HepG2 (cell line): Measurements from ENCODE around the gene ACOT4. TPM values are rescaled to one million over a fixed set of nuclear protein-coding genes. Genes with fewer than 3 reads are reported as not detected.

Experiments used
- ATAC-seq: fragments of 200-7000 bp; cut with Tn5 transposase; 3 replicates; pipeline ENCODE4 v1.9.1; 2020; ENCODE audit warnings: mild to moderate bottlenecking, moderate library complexity
- BruUV-seq: library from RNA; stranded (reverse); fragments of 400-500 nt; replicated peaks from 2 replicates; lab custom pipeline; 2021; lab: Mats Ljungman, UMichigan
- CTCF ChIA-PET: fragments of 300-600 bp; formaldehyde crosslinking; extraction: SDS; loops from one replicate; lab custom pipeline; 2021; ENCODE audit warnings: low total read pairs, inconsistent platforms, low intra/inter-chr PET ratio; lab: Yijun Ruan, JAX
- POLR2A ChIA-PET: fragments of 350-600 bp; sonication (Branson Sonifier 250); formaldehyde crosslinking; loops from one replicate; lab custom pipeline; 2020; ENCODE audit warnings: antibody characterized with exemption, inconsistent platforms; lab: Yijun Ruan, JAX
- DNase-seq: peaks from one replicate; pipeline ENCODE4 v3.0.0-alpha.2; 2015; ENCODE audit warnings: low spot score
- FAIRE-seq: peaks from 3 replicates; lab custom pipeline; 2011; peaks lifted over from hg19 to GRCh38; lab: Jason Lieb, UNC
- H2AFZ ChIP-seq: one replicate; pipeline ENCODE4 v1.6.1; 2011; ENCODE audit warnings: low read length, inconsistent platforms
- H3K27ac ChIP-seq: fragments of 300-600 bp; 3 replicates; pipeline ENCODE4 v1.8.0; 2011; ENCODE audit warnings: mixed run types, mild to moderate bottlenecking, mixed read lengths, low read length, inconsistent platforms; ENCODE audit not compliant: insufficient read depth; ENCODE audit errors: extremely low read length
- H3K27me3 ChIP-seq, 2 experiments: fragments of 200-600 bp in 1 of 2; 2 replicates in 1 of 2; 3 replicates in 1 of 2; pipeline versions ENCODE4 v1.6.0 to v1.8.0; 2011; ENCODE audit warnings: low read length in 2 of 2, mild to moderate bottlenecking in 2 of 2, moderate library complexity in 2 of 2, inconsistent platforms in 1 of 2; ENCODE audit not compliant: insufficient read depth in 2 of 2, control insufficient read depth in 1 of 2
- H3K36me3 ChIP-seq, 2 experiments: fragments of 200-600 bp in 1 of 2; replicated peaks in 1 of 2; 2 replicates in 1 of 2; 3 replicates in 1 of 2; pipeline versions ENCODE4 v1.5.1 to v1.8.0; 2011; ENCODE audit warnings: low read length in 2 of 2, inconsistent platforms in 1 of 2; ENCODE audit not compliant: insufficient read depth in 2 of 2, control insufficient read depth in 1 of 2
- H3K4me1 ChIP-seq: 2 replicates; pipeline ENCODE4 v1.5.1; 2012; ENCODE audit warnings: low read length, inconsistent platforms; ENCODE audit not compliant: insufficient read depth
- H3K4me2 ChIP-seq: 2 replicates; pipeline ENCODE4 v1.6.0; 2011; ENCODE audit warnings: low read depth, low read length, inconsistent platforms
- H3K4me3 ChIP-seq, 3 experiments: fragments of 200-600 bp in 1 of 3; sonication (generic), shearing (Covaris generic) in 1 of 3; replicated peaks in 1 of 3; 2 replicates each; pipeline ENCODE4 v1.5.1; 2011 to 2016; ENCODE audit warnings: low read length in 3 of 3, inconsistent platforms in 2 of 3, low read depth in 2 of 3, mild to moderate bottlenecking in 2 of 3, control low read depth in 1 of 3, mixed read lengths in 1 of 3; ENCODE audit not compliant: insufficient read depth in 1 of 3
- H3K79me2 ChIP-seq: one replicate; pipeline ENCODE4 v1.6.1; 2011; ENCODE audit warnings: low read length, inconsistent platforms; ENCODE audit not compliant: insufficient read depth
- H3K9ac ChIP-seq: 2 replicates; pipeline ENCODE4 v1.6.0; 2011; ENCODE audit warnings: mild to moderate bottlenecking, low read depth, low read length, inconsistent platforms; ENCODE audit not compliant: insufficient read depth
- H3K9me3 ChIP-seq: 2 replicates; pipeline ENCODE4 v1.5.1; 2012; ENCODE audit warnings: mild to moderate bottlenecking, low read length
- H4K20me1 ChIP-seq: 2 replicates; pipeline ENCODE4 v1.6.0; 2011; ENCODE audit warnings: inconsistent platforms, mild to moderate bottlenecking, low read length, moderate library complexity; ENCODE audit not compliant: insufficient read depth
- PHF8 ChIP-seq: sonication (generic); formaldehyde crosslinking; IDR thresholded peaks from 2 replicates; pipeline ENCODE4 v1.5.0; 2020; ENCODE audit warnings: missing genetic modification reagents
- PITX1 ChIP-seq: sonication (generic); formaldehyde crosslinking; IDR thresholded peaks from 2 replicates; pipeline ENCODE4 v1.5.1; 2020; ENCODE audit warnings: mild to moderate bottlenecking, missing genetic modification reagents
- SMAD9 ChIP-seq: sonication (generic); formaldehyde crosslinking; IDR thresholded peaks from 2 replicates; pipeline ENCODE4 v1.5.1; 2020; ENCODE audit warnings: mild to moderate bottlenecking, missing genetic modification reagents
- U2AF1 ChIP-seq: fragments of 200-400 bp; formaldehyde crosslinking; optimal IDR thresholded peaks from 2 replicates; pipeline ENCODE3; 2017; ENCODE audit warnings: mild to moderate bottlenecking, low read depth, low read length
- YY1 ChIP-seq: IDR thresholded peaks from 2 replicates; pipeline ENCODE4 v1.6.1; 2011; ENCODE audit warnings: low read length, low read depth, moderate library complexity, mild to moderate bottlenecking; ENCODE audit not compliant: insufficient read depth, insufficient replicate concordance
- ZC3H13 ChIP-seq: sonication (generic); formaldehyde crosslinking; IDR thresholded peaks from 2 replicates; pipeline ENCODE4 v1.8.1; 2023; ENCODE audit warnings: mild to moderate bottlenecking, missing genetic modification reagents, moderate library complexity
- ZFYVE20 ChIP-seq: sonication (generic); formaldehyde crosslinking; IDR thresholded peaks from 2 replicates; pipeline ENCODE4 v1.8.0; 2023; ENCODE audit warnings: low read depth, mild to moderate bottlenecking, moderate library complexity, missing genetic modification reagents, borderline replicate concordance
- ZNF776 ChIP-seq: sonication (generic); formaldehyde crosslinking; IDR thresholded peaks from 2 replicates; pipeline ENCODE4 v1.4.0; 2020; ENCODE audit warnings: mild to moderate bottlenecking, missing genetic modification reagents
- in situ Hi-C: cut with HindIII; loops from 2 replicates; pipeline ENCODE4 v1.10.0; 2017; ENCODE audit warnings: low pct_unique_long_range_greater_than_20kb; ENCODE audit not compliant: extremely low pct_ligation_motif_present
- intact Hi-C: fragments of 100-400 bp; cut with micrococcal nuclease; formaldehyde crosslinking; loops from one replicate; pipeline ENCODE4 v1.10.0; 2022; ENCODE audit not compliant: unreplicated experiment
- polyA plus RNA-seq, 8 experiments: library from polyadenylated mRNA; depleted of rRNA in 3 of 8; stranded (reverse) in 7 of 8; unstranded in 1 of 8; fragments of >200 nt; fragmentation: Illumina TruSeq in 4 of 8; extraction: Trizol in 4 of 8; gene quantifications; 2 replicates each; pipeline versions ENCODE4 v1.2.1 to v1.2.3, GENCODE V29; 2011 to 2016; ENCODE audit warnings: low read depth in 4 of 8, missing spikeins in 1 of 8, mixed read lengths in 1 of 8; ENCODE audit not compliant: insufficient read depth in 1 of 8
- total RNA-seq, 5 experiments: library from RNA; depleted of rRNA; stranded (reverse); fragments of >200 nt; fragmentation: Illumina TruSeq; extraction: Trizol; gene quantifications; 2 replicates each; pipeline ENCODE4 v1.2.3, GENCODE V29; 2016; ENCODE audit warnings: low read depth in 1 of 5
- TF ChIP-seq, protein P1 (sequence below): sonication (generic); formaldehyde crosslinking; IDR thresholded peaks from 2 replicates; pipeline ENCODE4 v1.8.1; 2022; ENCODE audit warnings: mild to moderate bottlenecking, missing genetic modification reagents
- TF ChIP-seq, protein P2 (sequence below): sonication (generic); formaldehyde crosslinking; IDR thresholded peaks from 2 replicates; pipeline ENCODE4 v1.5.1; 2020; ENCODE audit warnings: missing genetic modification reagents, mild to moderate bottlenecking, borderline replicate concordance
- TF ChIP-seq, protein P3 (sequence below): sonication (generic); formaldehyde crosslinking; IDR thresholded peaks from 2 replicates; pipeline ENCODE4 v1.4.0; 2020; ENCODE audit warnings: missing genetic modification reagents
- TF ChIP-seq, protein P4 (sequence below): sonication (generic); formaldehyde crosslinking; IDR thresholded peaks from 2 replicates; pipeline ENCODE4 v1.8.0; 2022; ENCODE audit warnings: mild to moderate bottlenecking, missing genetic modification reagents, moderate library complexity
- TF ChIP-seq, protein P5 (sequence below): sonication (generic); formaldehyde crosslinking; IDR thresholded peaks from 2 replicates; pipeline ENCODE4 v1.4.0; 2020; ENCODE audit warnings: missing genetic modification reagents, mild to moderate bottlenecking, borderline replicate concordance

ACOT4 gene
- total and polyA plus RNA-seq, 2 of the 13 experiments (the other 11 are each of a cell fraction or from before 2014, with no cell fraction given): 0.04 to 0.05 TPM

DNA sequence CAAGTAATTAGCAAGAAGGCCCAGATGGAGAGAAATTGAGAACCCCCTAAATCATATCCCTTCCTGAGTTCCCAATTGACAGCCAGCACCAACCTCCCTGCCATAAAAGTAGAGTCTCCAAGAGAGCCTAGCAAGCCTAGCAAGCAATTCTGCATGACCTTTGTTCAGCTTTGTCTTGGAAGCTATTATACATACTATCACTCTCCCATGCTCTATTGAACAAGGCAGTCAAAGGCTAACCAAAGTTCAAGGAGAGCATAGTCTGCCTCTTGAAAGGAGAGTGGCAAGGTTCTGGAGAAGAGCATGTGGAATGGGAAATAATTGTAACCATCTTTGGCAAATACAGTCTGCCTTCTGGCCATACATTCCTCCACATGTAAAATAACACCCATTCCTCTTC, 7.8 kb downstream of the ACOT4 start:
- BruUV-seq: no TSS peak
- no peak overlapping the region for H3K9ac ChIP-seq
- DNase-seq (no peak), ATAC-seq (no peak), FAIRE-seq (no peak)
- H3K4me1 ChIP-seq: peaks cover 22% of the 10 kb centered on the region; the same call in 1 of the 2 replicates
- H3K9me3 ChIP-seq: no peaks in the 10 kb centered on the region
- H3K4me3 ChIP-seq: no peak overlapping the region
- ChIA-PET CTCF (no interaction called here), POLR2A (no interaction called here)
- in situ Hi-C loops: no loop called here
- H3K27ac ChIP-seq: no peak overlapping the region
- H3K79me2 ChIP-seq: no peaks in the 10 kb centered on the region
- H3K4me2 ChIP-seq: no peak overlapping the region
- intact Hi-C loops: no loop called here
- H3K27me3 ChIP-seq: no peaks in the 10 kb centered on the region; a peak in 1 of 5 replicates
- no peaks in the 10 kb centered on the region for H4K20me1 ChIP-seq
- H3K36me3 ChIP-seq: no peaks in the 10 kb centered on the region
- H2AFZ ChIP-seq: no peak overlapping the region
- TF ChIP-seq SMAD9 (no peak), ZC3H13 (CRISPR knock-in tag) (no peak), YY1 (no peak), ZNF776 (no peak), PITX1 (no peak), ZFYVE20 (no peak), U2AF1 (no peak), PHF8 (no peak)
- TF ChIP-seq, protein P1, sequence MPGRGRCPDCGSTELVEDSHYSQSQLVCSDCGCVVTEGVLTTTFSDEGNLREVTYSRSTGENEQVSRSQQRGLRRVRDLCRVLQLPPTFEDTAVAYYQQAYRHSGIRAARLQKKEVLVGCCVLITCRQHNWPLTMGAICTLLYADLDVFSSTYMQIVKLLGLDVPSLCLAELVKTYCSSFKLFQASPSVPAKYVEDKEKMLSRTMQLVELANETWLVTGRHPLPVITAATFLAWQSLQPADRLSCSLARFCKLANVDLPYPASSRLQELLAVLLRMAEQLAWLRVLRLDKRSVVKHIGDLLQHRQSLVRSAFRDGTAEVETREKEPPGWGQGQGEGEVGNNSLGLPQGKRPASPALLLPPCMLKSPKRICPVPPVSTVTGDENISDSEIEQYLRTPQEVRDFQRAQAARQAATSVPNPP (CRISPR knock-in tag): no peak
- TF ChIP-seq, protein P2, sequence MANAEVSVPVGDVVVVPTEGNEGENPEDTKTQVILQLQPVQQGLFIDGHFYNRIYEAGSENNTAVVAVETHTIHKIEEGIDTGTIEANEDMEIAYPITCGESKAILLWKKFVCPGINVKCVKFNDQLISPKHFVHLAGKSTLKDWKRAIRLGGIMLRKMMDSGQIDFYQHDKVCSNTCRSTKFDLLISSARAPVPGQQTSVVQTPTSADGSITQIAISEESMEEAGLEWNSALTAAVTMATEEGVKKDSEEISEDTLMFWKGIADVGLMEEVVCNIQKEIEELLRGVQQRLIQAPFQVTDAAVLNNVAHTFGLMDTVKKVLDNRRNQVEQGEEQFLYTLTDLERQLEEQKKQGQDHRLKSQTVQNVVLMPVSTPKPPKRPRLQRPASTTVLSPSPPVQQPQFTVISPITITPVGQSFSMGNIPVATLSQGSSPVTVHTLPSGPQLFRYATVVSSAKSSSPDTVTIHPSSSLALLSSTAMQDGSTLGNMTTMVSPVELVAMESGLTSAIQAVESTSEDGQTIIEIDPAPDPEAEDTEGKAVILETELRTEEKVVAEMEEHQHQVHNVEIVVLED (CRISPR knock-in tag): no peak
- TF ChIP-seq, protein P3, sequence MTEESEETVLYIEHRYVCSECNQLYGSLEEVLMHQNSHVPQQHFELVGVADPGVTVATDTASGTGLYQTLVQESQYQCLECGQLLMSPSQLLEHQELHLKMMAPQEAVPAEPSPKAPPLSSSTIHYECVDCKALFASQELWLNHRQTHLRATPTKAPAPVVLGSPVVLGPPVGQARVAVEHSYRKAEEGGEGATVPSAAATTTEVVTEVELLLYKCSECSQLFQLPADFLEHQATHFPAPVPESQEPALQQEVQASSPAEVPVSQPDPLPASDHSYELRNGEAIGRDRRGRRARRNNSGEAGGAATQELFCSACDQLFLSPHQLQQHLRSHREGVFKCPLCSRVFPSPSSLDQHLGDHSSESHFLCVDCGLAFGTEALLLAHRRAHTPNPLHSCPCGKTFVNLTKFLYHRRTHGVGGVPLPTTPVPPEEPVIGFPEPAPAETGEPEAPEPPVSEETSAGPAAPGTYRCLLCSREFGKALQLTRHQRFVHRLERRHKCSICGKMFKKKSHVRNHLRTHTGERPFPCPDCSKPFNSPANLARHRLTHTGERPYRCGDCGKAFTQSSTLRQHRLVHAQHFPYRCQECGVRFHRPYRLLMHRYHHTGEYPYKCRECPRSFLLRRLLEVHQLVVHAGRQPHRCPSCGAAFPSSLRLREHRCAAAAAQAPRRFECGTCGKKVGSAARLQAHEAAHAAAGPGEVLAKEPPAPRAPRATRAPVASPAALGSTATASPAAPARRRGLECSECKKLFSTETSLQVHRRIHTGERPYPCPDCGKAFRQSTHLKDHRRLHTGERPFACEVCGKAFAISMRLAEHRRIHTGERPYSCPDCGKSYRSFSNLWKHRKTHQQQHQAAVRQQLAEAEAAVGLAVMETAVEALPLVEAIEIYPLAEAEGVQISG (CRISPR knock-in tag): no peak
- TF ChIP-seq, protein P4, sequence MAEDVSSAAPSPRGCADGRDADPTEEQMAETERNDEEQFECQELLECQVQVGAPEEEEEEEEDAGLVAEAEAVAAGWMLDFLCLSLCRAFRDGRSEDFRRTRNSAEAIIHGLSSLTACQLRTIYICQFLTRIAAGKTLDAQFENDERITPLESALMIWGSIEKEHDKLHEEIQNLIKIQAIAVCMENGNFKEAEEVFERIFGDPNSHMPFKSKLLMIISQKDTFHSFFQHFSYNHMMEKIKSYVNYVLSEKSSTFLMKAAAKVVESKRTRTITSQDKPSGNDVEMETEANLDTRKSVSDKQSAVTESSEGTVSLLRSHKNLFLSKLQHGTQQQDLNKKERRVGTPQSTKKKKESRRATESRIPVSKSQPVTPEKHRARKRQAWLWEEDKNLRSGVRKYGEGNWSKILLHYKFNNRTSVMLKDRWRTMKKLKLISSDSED (CRISPR knock-in tag): no peak
- TF ChIP-seq, protein P5, sequence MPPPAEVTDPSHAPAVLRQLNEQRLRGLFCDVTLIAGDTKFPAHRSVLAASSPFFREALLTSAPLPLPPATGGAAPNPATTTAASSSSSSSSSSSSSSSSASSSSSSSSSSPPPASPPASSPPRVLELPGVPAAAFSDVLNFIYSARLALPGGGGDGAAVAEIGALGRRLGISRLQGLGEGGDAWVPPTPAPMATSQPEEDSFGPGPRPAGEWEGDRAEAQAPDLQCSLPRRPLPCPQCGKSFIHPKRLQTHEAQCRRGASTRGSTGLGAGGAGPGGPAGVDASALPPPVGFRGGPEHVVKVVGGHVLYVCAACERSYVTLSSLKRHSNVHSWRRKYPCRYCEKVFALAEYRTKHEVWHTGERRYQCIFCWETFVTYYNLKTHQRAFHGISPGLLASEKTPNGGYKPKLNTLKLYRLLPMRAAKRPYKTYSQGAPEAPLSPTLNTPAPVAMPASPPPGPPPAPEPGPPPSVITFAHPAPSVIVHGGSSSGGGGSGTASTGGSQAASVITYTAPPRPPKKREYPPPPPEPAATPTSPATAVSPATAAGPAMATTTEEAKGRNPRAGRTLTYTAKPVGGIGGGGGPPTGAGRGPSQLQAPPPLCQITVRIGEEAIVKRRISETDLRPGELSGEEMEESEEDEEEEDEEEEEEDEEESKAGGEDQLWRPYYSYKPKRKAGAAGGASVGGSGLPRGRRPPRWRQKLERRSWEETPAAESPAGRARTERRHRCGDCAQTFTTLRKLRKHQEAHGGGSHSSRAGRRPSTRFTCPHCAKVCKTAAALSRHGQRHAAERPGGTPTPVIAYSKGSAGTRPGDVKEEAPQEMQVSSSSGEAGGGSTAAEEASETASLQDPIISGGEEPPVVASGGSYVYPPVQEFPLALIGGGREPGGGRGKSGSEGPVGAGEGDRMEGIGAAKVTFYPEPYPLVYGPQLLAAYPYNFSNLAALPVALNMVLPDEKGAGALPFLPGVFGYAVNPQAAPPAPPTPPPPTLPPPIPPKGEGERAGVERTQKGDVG (CRISPR knock-in tag): no peak
